Immature natural killer cell (primary cell): ENCODE results near the gene NEUROD4. TPM values are rescaled to one million over a fixed set of nuclear protein-coding genes. Genes with fewer than 3 reads are reported as not detected.

Experiments
- DNase-seq, 3 donors: peaks; one replicate each; pipeline ENCODE4 v3.0.0; 2022; ENCODE audit warnings: mixed read lengths in 1 of 3
- H3K27ac Mint-ChIP-seq, 6 donors: one replicate each; pipeline ENCODE4 v1.8.0; 2020; ENCODE audit warnings: mixed read lengths in 6 of 6, mild to moderate bottlenecking in 5 of 6, inconsistent platforms in 4 of 6, moderate library complexity in 3 of 6
- H3K27me3 Mint-ChIP-seq, 3 donors: one replicate each; pipeline ENCODE4 v1.8.0; 2020 to 2021; ENCODE audit warnings: low read depth in 3 of 3, mild to moderate bottlenecking in 3 of 3, mixed read lengths in 3 of 3, moderate library complexity in 3 of 3, inconsistent platforms in 1 of 3
- H3K36me3 Mint-ChIP-seq, 3 donors: one replicate each; pipeline ENCODE4 v1.8.0; 2020; ENCODE audit warnings: mixed read lengths in 3 of 3, inconsistent platforms in 2 of 3, mild to moderate bottlenecking in 2 of 3
- H3K4me1 Mint-ChIP-seq, 2 donors: one replicate each; pipeline ENCODE4 v1.8.0; 2020; ENCODE audit warnings: inconsistent platforms in 2 of 2, mild to moderate bottlenecking in 2 of 2, mixed read lengths in 2 of 2, moderate library complexity in 1 of 2
- H3K4me3 Mint-ChIP-seq, 5 donors: one replicate each; pipeline ENCODE4 v1.8.0; 2020; ENCODE audit warnings: mild to moderate bottlenecking in 5 of 5, mixed read lengths in 5 of 5, inconsistent platforms in 3 of 5, moderate library complexity in 3 of 5
- H3K9me3 Mint-ChIP-seq, 6 donors: one replicate each; pipeline ENCODE4 v1.8.0; 2020; ENCODE audit warnings: mild to moderate bottlenecking in 6 of 6, mixed read lengths in 6 of 6, inconsistent platforms in 4 of 6, moderate library complexity in 3 of 6
- polyA plus RNA-seq, 3 donors: library from polyadenylated mRNA; unstranded; fragments of 300-500 nt; fragmentation: Illumina TruSeq; gene quantifications; one replicate each; pipeline ENCODE4 v1.2.3, GENCODE V29; 2021

Gene NEUROD4
- polyA plus RNA-seq, 3 donors from 2014 or later: not detected

- peaks cover 3 to 5% (median 3%) of the 10 kb centered on the region in 3 donors for H3K27me3 Mint-ChIP-seq
- DNase-seq: no peak
- peaks cover 53 to 55% of the 10 kb centered on the region in 2 donors for H3K4me1 Mint-ChIP-seq
- H3K4me3 Mint-ChIP-seq: peak overlapping the region in 1 of 5 donors; percentile 5
- H3K36me3 Mint-ChIP-seq: peaks cover 2 to 9% (median 2%) of the 10 kb centered on the region in 3 donors
- H3K27ac Mint-ChIP-seq: peak overlapping the region in 1 of 6 donors; percentile 11
- no peaks in the 10 kb centered on the region for H3K9me3 Mint-ChIP-seq
Measured at GRCh38 chr12:54987611-54988231, 32.1 kb upstream of the NEUROD4 start.

- H3K4me1 Mint-ChIP-seq: peaks cover 48 to 54% of the 10 kb centered on the region in 2 donors
- H3K4me3 Mint-ChIP-seq: no peak overlapping the region
- H3K36me3 Mint-ChIP-seq: peaks cover 0 to 7% (median 0%) of the 10 kb centered on the region in 3 donors
- H3K27me3 Mint-ChIP-seq: peaks cover 3 to 5% (median 3%) of the 10 kb centered on the region in 3 donors
- peak overlapping the region in 1 of 6 donors; percentile 56 for H3K27ac Mint-ChIP-seq
- H3K9me3 Mint-ChIP-seq: no peaks in the 10 kb centered on the region
- no peak for DNase-seq
Measured at GRCh38 chr12:54988402-54989054, 31.2 kb upstream of the NEUROD4 start.

GRCh38 chr12:54989829-54990228 lies 29.9 kb upstream of the NEUROD4 start:
- H3K27ac Mint-ChIP-seq: peak overlapping the region; percentile 3 to 95 (median 84)
- H3K4me3 Mint-ChIP-seq: peak overlapping the region in 2 of 5 donors; percentile 9 to 31
- peaks cover 0 to 7% (median 0%) of the 10 kb centered on the region in 3 donors for H3K36me3 Mint-ChIP-seq
- H3K4me1 Mint-ChIP-seq: peaks cover 35 to 41% of the 10 kb centered on the region in 2 donors
- no peaks in the 10 kb centered on the region for H3K9me3 Mint-ChIP-seq
- H3K27me3 Mint-ChIP-seq: peaks cover 0 to 3% (median 0%) of the 10 kb centered on the region in 3 donors
- DNase-seq: no peak

- peak overlapping the region; percentile 52 to 87 (median 77) for H3K4me3 Mint-ChIP-seq
- H3K9me3 Mint-ChIP-seq: no peaks in the 10 kb centered on the region
- H3K4me1 Mint-ChIP-seq: peaks cover 23 to 26% of the 10 kb centered on the region in 2 donors
- H3K27ac Mint-ChIP-seq: peak overlapping the region; percentile 76 to 97 (median 88)
- peaks cover 0 to 14% (median 0%) of the 10 kb centered on the region in 3 donors for H3K36me3 Mint-ChIP-seq
- peaks cover 0 to 3% (median 0%) of the 10 kb centered on the region in 3 donors for H3K27me3 Mint-ChIP-seq
- DNase-seq: peak; percentile 24 to 36 (median 27)
Measured at GRCh38 chr12:54991161-54991990, 28.4 kb upstream of the NEUROD4 start.

- Mint-ChIP-seq H3K9me3 (no peaks in the 10 kb centered on the region), H3K4me3 (no peak overlapping the region), H3K4me1 (peaks cover 23 to 26% of the 10 kb centered on the region in 2 donors), H3K36me3 (peaks cover 0 to 14% (median 0%) of the 10 kb centered on the region in 3 donors), H3K27ac (peak overlapping the region in 5 of 6 donors; percentile 19 to 95 (median 85)), H3K27me3 (peaks cover 0 to 3% (median 0%) of the 10 kb centered on the region in 3 donors)
- no peak for DNase-seq
Measured at GRCh38 chr12:54991991-54992375, 27.8 kb upstream of the NEUROD4 start.

GRCh38 chr12:54993181-54993835 lies 26.5 kb upstream of the NEUROD4 start:
- peak; percentile 57 to 63 (median 61) for DNase-seq
- Mint-ChIP-seq H3K27ac (peak overlapping the region in 1 of 6 donors; percentile 41), H3K4me3 (no peak overlapping the region)

GRCh38 chr12:54996205-54996604 lies 23.6 kb upstream of the NEUROD4 start:
- no peak overlapping the region for H3K27ac Mint-ChIP-seq
- no peaks in the 10 kb centered on the region for H3K9me3 Mint-ChIP-seq
- peaks cover 3 to 13% (median 5%) of the 10 kb centered on the region in 3 donors for H3K36me3 Mint-ChIP-seq
- H3K27me3 Mint-ChIP-seq: peaks cover 0 to under 1% (median 0%) of the 10 kb centered on the region in 3 donors
- H3K4me1 Mint-ChIP-seq: peaks cover 14 to 16% of the 10 kb centered on the region in 2 donors
- H3K4me3 Mint-ChIP-seq: no peak overlapping the region
- no peak for DNase-seq

More at GRCh38 chr12:54993181-54993835, 26.5 kb upstream of the NEUROD4 start:
- Mint-ChIP-seq H3K36me3 (peaks cover 0 to 14% (median 0%) of the 10 kb centered on the region in 3 donors), H3K27me3 (peaks cover 0 to 2% (median 0%) of the 10 kb centered on the region in 3 donors), H3K9me3 (no peaks in the 10 kb centered on the region), H3K4me1 (peaks cover 23 to 26% of the 10 kb centered on the region in 2 donors)

- H3K4me1 Mint-ChIP-seq: peaks cover 5% of the 10 kb centered on the region in 2 donors
- no peak overlapping the region for H3K27ac Mint-ChIP-seq
- no peak for DNase-seq
- no peaks in the 10 kb centered on the region for H3K9me3 Mint-ChIP-seq
- H3K4me3 Mint-ChIP-seq: no peak overlapping the region
- no peaks in the 10 kb centered on the region for H3K27me3 Mint-ChIP-seq
- H3K36me3 Mint-ChIP-seq: peaks cover 3 to 13% (median 5%) of the 10 kb centered on the region in 3 donors
Measured at GRCh38 chr12:54997929-54998522, 21.7 kb upstream of the NEUROD4 start.

- no peak overlapping the region for H3K4me3 Mint-ChIP-seq
- H3K36me3 Mint-ChIP-seq: peaks cover 3 to 13% (median 5%) of the 10 kb centered on the region in 3 donors
- no peak overlapping the region for H3K27ac Mint-ChIP-seq
- H3K9me3 Mint-ChIP-seq: no peaks in the 10 kb centered on the region
- no peak for DNase-seq
- peaks cover 0 to 2% of the 10 kb centered on the region in 2 donors for H3K4me1 Mint-ChIP-seq
- H3K27me3 Mint-ChIP-seq: peaks cover 0 to 2% (median 2%) of the 10 kb centered on the region in 3 donors
Measured at GRCh38 chr12:54998958-54999510, 20.7 kb upstream of the NEUROD4 start.

GRCh38 chr12:55001198-55001868 lies 18.4 kb upstream of the NEUROD4 start:
- H3K4me1 Mint-ChIP-seq: peaks cover 0 to 2% of the 10 kb centered on the region in 2 donors
- no peak for DNase-seq
- no peaks in the 10 kb centered on the region for H3K9me3 Mint-ChIP-seq
- H3K4me3 Mint-ChIP-seq: no peak overlapping the region
- H3K27me3 Mint-ChIP-seq: peaks cover 2% of the 10 kb centered on the region in 3 donors
- H3K27ac Mint-ChIP-seq: no peak overlapping the region
- H3K36me3 Mint-ChIP-seq: peaks cover 3 to 19% (median 13%) of the 10 kb centered on the region in 3 donors

- peaks cover 0 to 2% of the 10 kb centered on the region in 2 donors for H3K4me1 Mint-ChIP-seq
- H3K27ac Mint-ChIP-seq: no peak overlapping the region
- peaks cover 7 to 21% (median 13%) of the 10 kb centered on the region in 3 donors for H3K36me3 Mint-ChIP-seq
- DNase-seq: no peak
- no peak overlapping the region for H3K4me3 Mint-ChIP-seq
- H3K9me3 Mint-ChIP-seq: no peaks in the 10 kb centered on the region
- peaks cover 2 to 4% (median 4%) of the 10 kb centered on the region in 3 donors for H3K27me3 Mint-ChIP-seq
Measured at GRCh38 chr12:55002355-55002754, 17.4 kb upstream of the NEUROD4 start.

GRCh38 chr12:55008944-55009585 lies 10.7 kb upstream of the NEUROD4 start:
- H3K27ac Mint-ChIP-seq: no peak overlapping the region
- no peaks in the 10 kb centered on the region for H3K4me1 Mint-ChIP-seq

More at GRCh38 chr12:55008944-55009585, 10.7 kb upstream of the NEUROD4 start:
- no peak for DNase-seq
- peaks cover 8 to 16% (median 10%) of the 10 kb centered on the region in 3 donors for H3K36me3 Mint-ChIP-seq
- no peak overlapping the region for H3K4me3 Mint-ChIP-seq
- peaks cover 3 to 22% (median 4%) of the 10 kb centered on the region in 3 donors for H3K27me3 Mint-ChIP-seq
- H3K9me3 Mint-ChIP-seq: peaks cover 0 to 6% (median 2%) of the 10 kb centered on the region in 6 donors
